ENCODE measurements around the gene AFAP1L2.

The AFAP1L2 gene

DNA sequence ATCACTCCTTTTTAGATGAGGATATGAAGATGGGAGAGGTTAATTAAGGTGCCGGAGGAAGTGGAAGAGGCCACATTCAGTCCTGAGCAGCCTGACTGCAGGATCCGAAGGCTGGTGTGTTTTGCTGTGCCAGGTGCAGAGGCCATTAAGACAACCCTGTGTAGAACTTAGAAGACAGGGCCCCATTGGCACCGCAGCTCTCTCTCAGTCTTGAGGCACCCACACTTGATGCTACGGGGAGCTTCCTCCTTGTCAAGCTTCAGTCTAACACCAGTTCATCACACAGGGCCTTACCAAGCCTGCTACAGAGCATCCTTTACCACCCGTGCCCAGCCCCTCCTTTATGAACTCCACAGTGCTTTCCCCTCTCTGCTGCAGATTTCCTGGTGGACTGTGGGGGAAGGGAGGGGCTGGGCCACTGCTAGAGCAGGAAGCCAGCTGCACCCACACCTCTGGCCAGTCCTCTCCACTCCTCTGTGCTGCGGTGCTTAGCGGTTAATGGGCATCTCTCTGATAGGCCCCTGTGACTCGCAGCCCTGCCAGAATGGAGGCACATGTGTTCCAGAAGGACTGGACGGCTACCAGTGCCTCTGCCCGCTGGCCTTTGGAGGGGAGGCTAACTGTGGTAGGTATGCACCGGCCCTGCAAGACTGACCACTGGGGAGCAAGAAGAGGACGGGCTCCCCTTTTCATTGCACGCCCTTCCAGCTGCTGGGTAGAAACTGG, 119.8 kb downstream of the AFAP1L2 start:
- TF ChIP-seq, protein P1, sequence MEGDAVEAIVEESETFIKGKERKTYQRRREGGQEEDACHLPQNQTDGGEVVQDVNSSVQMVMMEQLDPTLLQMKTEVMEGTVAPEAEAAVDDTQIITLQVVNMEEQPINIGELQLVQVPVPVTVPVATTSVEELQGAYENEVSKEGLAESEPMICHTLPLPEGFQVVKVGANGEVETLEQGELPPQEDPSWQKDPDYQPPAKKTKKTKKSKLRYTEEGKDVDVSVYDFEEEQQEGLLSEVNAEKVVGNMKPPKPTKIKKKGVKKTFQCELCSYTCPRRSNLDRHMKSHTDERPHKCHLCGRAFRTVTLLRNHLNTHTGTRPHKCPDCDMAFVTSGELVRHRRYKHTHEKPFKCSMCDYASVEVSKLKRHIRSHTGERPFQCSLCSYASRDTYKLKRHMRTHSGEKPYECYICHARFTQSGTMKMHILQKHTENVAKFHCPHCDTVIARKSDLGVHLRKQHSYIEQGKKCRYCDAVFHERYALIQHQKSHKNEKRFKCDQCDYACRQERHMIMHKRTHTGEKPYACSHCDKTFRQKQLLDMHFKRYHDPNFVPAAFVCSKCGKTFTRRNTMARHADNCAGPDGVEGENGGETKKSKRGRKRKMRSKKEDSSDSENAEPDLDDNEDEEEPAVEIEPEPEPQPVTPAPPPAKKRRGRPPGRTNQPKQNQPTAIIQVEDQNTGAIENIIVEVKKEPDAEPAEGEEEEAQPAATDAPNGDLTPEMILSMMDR (IDR thresholded peaks at IDR 0.05; ENCODE audit: low read depth, low read length) = no peak

DNA sequence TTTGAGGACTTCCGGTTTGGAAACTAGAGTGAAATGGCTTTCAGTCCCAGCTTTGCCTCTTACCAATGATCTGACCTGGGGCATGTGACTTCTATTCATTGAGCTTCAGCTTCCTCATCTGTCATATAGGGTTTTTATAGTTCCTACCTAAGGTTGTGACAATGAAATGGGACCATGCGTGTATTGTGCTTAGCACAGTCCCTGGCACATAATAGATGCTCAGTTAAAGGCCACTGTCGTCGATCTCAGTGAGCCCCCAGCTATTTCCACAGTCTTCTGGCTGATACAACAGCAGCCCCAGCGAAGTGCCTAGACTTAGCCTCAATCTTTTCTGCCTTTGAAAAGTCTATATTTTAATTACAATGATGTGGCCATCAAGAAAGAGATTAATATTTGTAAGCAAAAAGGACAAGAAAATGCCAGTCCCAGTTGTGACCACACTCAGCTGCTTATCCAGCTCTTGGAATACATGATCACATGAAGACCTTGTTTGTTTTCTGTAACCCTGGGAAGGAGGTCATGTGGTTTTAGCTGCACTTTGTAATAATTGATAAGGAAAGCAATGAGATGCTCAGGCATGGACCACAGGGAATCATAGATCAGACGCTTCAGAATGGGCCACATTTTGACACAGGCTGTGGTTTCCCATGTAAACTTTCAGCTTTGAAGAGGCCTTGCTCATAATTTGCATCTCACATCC, 120.6 kb downstream of the AFAP1L2 start:
- H3K27ac ChIP-seq = no peak overlapping the region
- no peak for DNase-seq
- TF ChIP-seq, protein P1 (IDR thresholded peaks at IDR 0.05; ENCODE audit: low read depth, low read length) = no peak

More for the DNA sequence above, 119.8 kb downstream of the AFAP1L2 start:
- Histone ChIP-seq H3K9me3 (ENCODE audit: severe bottlenecking) (no peaks in the 10 kb centered on the region), H3K36me3 (no peaks in the 10 kb centered on the region), H3K4me3 (ENCODE audit: low read depth, low read length) (no peak overlapping the region), H3K27me3 (ENCODE audit: insufficient read depth, low read depth, severe bottlenecking) (no peaks in the 10 kb centered on the region), H3K27ac (no peak overlapping the region)
- no peak for DNase-seq

DNA sequence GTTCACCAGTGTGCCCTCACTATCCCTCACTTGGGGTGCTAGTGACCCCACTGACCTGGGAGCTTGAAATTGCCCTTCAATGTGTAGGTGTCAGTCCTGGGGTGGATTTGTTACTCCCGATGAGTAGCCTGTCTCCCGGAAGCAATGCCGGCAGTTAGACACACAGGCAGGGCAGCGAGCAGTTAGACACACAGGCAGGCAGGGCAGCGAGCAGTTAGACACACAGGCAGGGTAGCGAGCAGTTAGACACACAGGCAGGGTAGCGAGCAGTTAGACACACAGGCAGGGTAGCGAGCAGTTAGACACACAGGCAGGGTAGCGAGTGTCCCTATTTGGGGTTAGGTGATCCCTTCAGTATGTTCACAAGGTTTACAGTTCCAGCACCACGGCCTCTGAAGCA, 121.2 kb downstream of the AFAP1L2 start:
- Histone ChIP-seq H3K27ac (no peak overlapping the region), H3K36me3 (no peaks in the 10 kb centered on the region), H3K27me3 (ENCODE audit: insufficient read depth, low read depth, severe bottlenecking) (no peaks in the 10 kb centered on the region), H3K4me3 (ENCODE audit: low read depth, low read length) (no peak overlapping the region), H3K9me3 (ENCODE audit: severe bottlenecking) (no peaks in the 10 kb centered on the region)
- DNase-seq = no peak
- TF ChIP-seq, protein P1 (IDR thresholded peaks at IDR 0.05; ENCODE audit: low read depth, low read length) = no peak

More for the DNA sequence above, 120.6 kb downstream of the AFAP1L2 start:
- no peaks in the 10 kb centered on the region for H3K27me3 ChIP-seq (ENCODE audit: insufficient read depth, low read depth, severe bottlenecking)
- H3K9me3 ChIP-seq (ENCODE audit: severe bottlenecking) = no peaks in the 10 kb centered on the region
- no peaks in the 10 kb centered on the region for H3K36me3 ChIP-seq
- no peak overlapping the region for H3K4me3 ChIP-seq (ENCODE audit: low read depth, low read length)

DNA sequence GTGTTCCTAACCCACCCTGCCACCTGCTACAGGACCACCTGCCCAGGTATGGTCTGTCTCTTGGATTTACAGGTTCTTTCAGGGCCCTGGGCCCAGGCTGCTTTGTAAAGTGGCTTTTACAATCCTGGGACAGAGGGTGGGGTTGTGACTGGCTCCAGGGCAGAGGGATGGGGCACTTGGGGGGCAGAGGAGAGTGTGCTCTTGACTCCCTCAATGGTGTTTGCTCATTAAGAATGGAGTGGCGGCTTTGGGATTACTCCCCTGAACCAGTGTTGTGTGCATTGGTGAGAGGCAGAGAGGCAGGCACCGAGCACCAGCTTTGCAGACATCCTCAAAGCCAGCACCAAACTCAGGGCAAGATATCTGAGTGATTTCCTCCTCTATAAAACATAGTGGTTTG, 121.8 kb downstream of the AFAP1L2 start:
- H3K9me3 ChIP-seq (ENCODE audit: severe bottlenecking) = no peaks in the 10 kb centered on the region
- DNase-seq = no peak
- no peaks in the 10 kb centered on the region for H3K27me3 ChIP-seq (ENCODE audit: insufficient read depth, low read depth, severe bottlenecking)
- H3K36me3 ChIP-seq = no peaks in the 10 kb centered on the region
- H3K27ac ChIP-seq = no peak overlapping the region
- TF ChIP-seq, protein P1 (IDR thresholded peaks at IDR 0.05; ENCODE audit: low read depth, low read length) = no peak
- H3K4me3 ChIP-seq (ENCODE audit: low read depth, low read length) = no peak overlapping the region

DNA sequence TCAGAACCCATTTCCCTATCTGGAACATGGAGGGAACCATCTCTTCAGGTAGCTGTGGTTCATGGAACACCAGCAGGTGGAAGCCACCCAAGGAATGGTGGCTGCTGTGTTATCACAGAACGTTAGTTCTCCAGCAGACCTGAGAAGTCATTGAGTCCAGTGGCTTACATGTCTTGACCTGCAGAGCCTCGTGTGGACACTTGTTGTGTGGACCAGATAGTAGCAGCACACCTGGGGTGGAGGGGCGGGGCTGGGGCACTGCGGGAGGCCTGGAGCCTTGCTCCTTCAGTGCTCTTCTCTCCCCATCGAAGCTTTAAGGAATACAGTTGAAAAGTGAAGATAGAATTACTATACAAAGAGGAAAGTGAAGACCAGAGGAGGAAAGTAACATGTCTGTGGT, 122.8 kb downstream of the AFAP1L2 start:
- TF ChIP-seq, protein P1 (IDR thresholded peaks at IDR 0.05; ENCODE audit: low read depth, low read length) = no peak
- Histone ChIP-seq H3K4me3 (ENCODE audit: low read depth, low read length) (no peak overlapping the region), H3K9me3 (ENCODE audit: severe bottlenecking) (no peaks in the 10 kb centered on the region), H3K36me3 (no peaks in the 10 kb centered on the region), H3K27me3 (ENCODE audit: insufficient read depth, low read depth, severe bottlenecking) (no peaks in the 10 kb centered on the region), H3K27ac (no peak overlapping the region)
- no peak for DNase-seq
